Immature natural killer cell (primary cell): ENCODE results near the gene SEMA7A. TPM values are rescaled to one million over a fixed set of nuclear protein-coding genes. Genes with fewer than 3 reads are reported as not detected.
A peak's percentile ranks its signal among the peaks of the same experiment; 100 is the strongest.
"Not testable (repeated sequence)": the region's sequence is repeated elsewhere in the genome, so short reads cannot be mapped to it uniquely, and the experiment has no call there.

Source experiments
- DNase-seq, 3 donors: peaks; one replicate each; pipeline ENCODE4 v3.0.0; 2022; ENCODE audit warnings: mixed read lengths in 1 of 3
- H3K27ac Mint-ChIP-seq, 6 donors: one replicate each; pipeline ENCODE4 v1.8.0; 2020; ENCODE audit warnings: mixed read lengths in 6 of 6, mild to moderate bottlenecking in 5 of 6, inconsistent platforms in 4 of 6, moderate library complexity in 3 of 6
- H3K27me3 Mint-ChIP-seq, 3 donors: one replicate each; pipeline ENCODE4 v1.8.0; 2020 to 2021; ENCODE audit warnings: low read depth in 3 of 3, mild to moderate bottlenecking in 3 of 3, mixed read lengths in 3 of 3, moderate library complexity in 3 of 3, inconsistent platforms in 1 of 3
- H3K36me3 Mint-ChIP-seq, 3 donors: one replicate each; pipeline ENCODE4 v1.8.0; 2020; ENCODE audit warnings: mixed read lengths in 3 of 3, inconsistent platforms in 2 of 3, mild to moderate bottlenecking in 2 of 3
- H3K4me1 Mint-ChIP-seq, 2 donors: one replicate each; pipeline ENCODE4 v1.8.0; 2020; ENCODE audit warnings: inconsistent platforms in 2 of 2, mild to moderate bottlenecking in 2 of 2, mixed read lengths in 2 of 2, moderate library complexity in 1 of 2
- H3K4me3 Mint-ChIP-seq, 5 donors: one replicate each; pipeline ENCODE4 v1.8.0; 2020; ENCODE audit warnings: mild to moderate bottlenecking in 5 of 5, mixed read lengths in 5 of 5, inconsistent platforms in 3 of 5, moderate library complexity in 3 of 5
- H3K9me3 Mint-ChIP-seq, 6 donors: one replicate each; pipeline ENCODE4 v1.8.0; 2020; ENCODE audit warnings: mild to moderate bottlenecking in 6 of 6, mixed read lengths in 6 of 6, inconsistent platforms in 4 of 6, moderate library complexity in 3 of 6
- polyA plus RNA-seq, 3 donors: library from polyadenylated mRNA; unstranded; fragments of 300-500 nt; fragmentation: Illumina TruSeq; gene quantifications; one replicate each; pipeline ENCODE4 v1.2.3, GENCODE V29; 2021

Gene SEMA7A, protein sequence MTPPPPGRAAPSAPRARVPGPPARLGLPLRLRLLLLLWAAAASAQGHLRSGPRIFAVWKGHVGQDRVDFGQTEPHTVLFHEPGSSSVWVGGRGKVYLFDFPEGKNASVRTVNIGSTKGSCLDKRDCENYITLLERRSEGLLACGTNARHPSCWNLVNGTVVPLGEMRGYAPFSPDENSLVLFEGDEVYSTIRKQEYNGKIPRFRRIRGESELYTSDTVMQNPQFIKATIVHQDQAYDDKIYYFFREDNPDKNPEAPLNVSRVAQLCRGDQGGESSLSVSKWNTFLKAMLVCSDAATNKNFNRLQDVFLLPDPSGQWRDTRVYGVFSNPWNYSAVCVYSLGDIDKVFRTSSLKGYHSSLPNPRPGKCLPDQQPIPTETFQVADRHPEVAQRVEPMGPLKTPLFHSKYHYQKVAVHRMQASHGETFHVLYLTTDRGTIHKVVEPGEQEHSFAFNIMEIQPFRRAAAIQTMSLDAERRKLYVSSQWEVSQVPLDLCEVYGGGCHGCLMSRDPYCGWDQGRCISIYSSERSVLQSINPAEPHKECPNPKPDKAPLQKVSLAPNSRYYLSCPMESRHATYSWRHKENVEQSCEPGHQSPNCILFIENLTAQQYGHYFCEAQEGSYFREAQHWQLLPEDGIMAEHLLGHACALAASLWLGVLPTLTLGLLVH
- 1 to 10 TPM in 1 of 3 donors, under 1 TPM in 1, not detected in 1; 0.90 to 3.7 TPM for polyA plus RNA-seq

DNA sequence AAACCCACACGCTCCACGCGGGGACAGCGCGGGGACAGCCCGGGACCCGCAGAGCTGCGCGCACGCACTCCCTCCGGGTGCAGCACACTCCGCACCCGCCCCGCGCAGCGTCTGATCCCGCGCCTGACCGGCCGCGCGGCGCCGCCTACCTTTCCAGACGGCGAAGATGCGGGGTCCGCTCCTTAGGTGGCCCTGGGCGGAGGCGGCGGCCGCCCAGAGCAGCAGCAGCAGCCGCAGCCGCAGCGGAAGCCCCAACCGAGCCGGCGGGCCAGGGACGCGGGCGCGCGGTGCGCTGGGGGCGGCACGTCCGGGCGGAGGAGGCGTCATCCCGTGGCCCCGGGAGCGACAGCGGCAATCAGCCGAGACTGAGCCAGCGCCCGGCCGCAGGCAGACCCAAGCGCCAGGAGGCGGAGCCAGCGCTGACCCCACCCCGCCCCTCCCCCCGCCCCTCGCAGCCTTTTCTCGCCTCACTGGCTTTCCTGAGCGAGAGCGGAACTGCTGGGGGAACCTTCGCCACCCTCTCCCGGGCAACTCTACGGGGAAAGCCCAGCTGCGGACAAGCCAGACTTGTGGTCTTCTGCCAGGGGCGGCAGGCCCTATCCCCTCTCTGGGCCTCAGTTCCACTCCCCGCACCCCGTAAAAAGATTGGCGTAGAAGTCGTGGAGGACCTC, at the start of gene SEMA7A:
Gene SEMA7A (minus strand): TSS at position 367 of the 671 bp plus-strand sequence. CDS start 40 bp downstream, at position 327.
- peak; percentile 80 to 84 (median 83) for DNase-seq
- Mint-ChIP-seq H3K4me1 (peaks cover 31 to 56% of the 10 kb centered on the region in 2 donors), H3K36me3 (no peaks in the 10 kb centered on the region), H3K4me3 (peak within 1 kb of the TSS; percentile 79 to 87 (median 84)), H3K27me3 (peaks cover 0 to 2% (median 2%) of the 10 kb centered on the region in 3 donors), H3K9me3 (no peaks in the 10 kb centered on the region), H3K27ac (peak within 1 kb of the TSS; percentile 76 to 87 (median 82))

- Mint-ChIP-seq H3K4me3 (no peak overlapping the region), H3K27ac (no peak overlapping the region), H3K4me1 (peaks cover under 1 to 7% of the 10 kb centered on the region in 2 donors)
Observed at GRCh38 chr15:74482661-74483060, 48.9 kb upstream of the SEMA7A start.

DNA sequence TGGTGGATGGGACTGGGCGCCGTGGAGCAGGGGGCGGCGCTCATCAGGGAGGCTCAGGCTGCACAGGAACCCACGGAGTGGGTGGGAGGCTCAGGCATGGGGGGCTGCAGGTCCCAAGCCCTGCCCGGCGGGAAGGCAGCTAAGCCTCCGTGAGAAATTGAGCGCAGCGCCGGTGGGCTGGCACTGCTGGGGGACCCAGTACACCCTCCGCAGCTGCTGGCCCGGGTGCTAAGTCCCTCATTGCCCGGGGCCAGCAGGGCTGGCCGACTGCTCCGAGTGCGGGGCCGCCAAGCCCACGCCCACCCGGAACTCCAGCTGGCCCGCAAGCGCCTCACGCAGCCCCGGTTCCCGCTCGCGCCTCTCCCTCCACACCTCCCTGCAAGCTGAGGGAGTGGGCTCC, 46.6 kb upstream of the SEMA7A start:
- not testable (repeated sequence) for H3K27ac Mint-ChIP-seq, H3K4me1 Mint-ChIP-seq, DNase-seq, H3K9me3 Mint-ChIP-seq, H3K4me3 Mint-ChIP-seq, H3K27me3 Mint-ChIP-seq
- peaks cover 9 to 43% (median 11%) of the 10 kb centered on the region in 3 donors for H3K36me3 Mint-ChIP-seq

More at GRCh38 chr15:74482661-74483060, 48.9 kb upstream of the SEMA7A start:
- no peaks in the 10 kb centered on the region for H3K9me3 Mint-ChIP-seq
- peaks cover 0 to 1% (median 0%) of the 10 kb centered on the region in 3 donors for H3K27me3 Mint-ChIP-seq
- peaks cover 9 to 28% (median 10%) of the 10 kb centered on the region in 3 donors for H3K36me3 Mint-ChIP-seq
- DNase-seq: no peak

DNA sequence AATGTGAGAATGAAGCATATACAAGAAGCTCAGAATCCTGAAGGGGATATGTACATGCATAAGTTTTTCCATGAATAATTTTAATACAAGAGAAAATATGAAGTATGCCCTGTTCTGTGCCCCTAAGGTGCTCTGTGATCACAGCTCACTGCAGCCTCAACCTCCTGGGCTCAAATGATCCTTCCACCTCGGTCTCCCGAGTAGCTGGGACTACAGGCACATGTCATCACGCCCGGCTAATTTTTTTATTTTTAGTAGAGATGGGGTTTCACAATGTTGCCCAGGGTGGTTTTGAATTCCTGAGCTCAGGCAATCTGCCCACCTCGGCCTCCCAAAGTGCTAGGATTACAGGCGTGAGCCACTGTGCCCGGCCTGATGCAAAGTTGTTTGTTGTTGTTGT, 37.9 kb upstream of the SEMA7A start:
- not testable (repeated sequence) for H3K9me3 Mint-ChIP-seq, H3K4me1 Mint-ChIP-seq, H3K4me3 Mint-ChIP-seq, H3K27me3 Mint-ChIP-seq, H3K27ac Mint-ChIP-seq, DNase-seq
- peaks cover 19 to 41% (median 21%) of the 10 kb centered on the region in 3 donors for H3K36me3 Mint-ChIP-seq

DNA sequence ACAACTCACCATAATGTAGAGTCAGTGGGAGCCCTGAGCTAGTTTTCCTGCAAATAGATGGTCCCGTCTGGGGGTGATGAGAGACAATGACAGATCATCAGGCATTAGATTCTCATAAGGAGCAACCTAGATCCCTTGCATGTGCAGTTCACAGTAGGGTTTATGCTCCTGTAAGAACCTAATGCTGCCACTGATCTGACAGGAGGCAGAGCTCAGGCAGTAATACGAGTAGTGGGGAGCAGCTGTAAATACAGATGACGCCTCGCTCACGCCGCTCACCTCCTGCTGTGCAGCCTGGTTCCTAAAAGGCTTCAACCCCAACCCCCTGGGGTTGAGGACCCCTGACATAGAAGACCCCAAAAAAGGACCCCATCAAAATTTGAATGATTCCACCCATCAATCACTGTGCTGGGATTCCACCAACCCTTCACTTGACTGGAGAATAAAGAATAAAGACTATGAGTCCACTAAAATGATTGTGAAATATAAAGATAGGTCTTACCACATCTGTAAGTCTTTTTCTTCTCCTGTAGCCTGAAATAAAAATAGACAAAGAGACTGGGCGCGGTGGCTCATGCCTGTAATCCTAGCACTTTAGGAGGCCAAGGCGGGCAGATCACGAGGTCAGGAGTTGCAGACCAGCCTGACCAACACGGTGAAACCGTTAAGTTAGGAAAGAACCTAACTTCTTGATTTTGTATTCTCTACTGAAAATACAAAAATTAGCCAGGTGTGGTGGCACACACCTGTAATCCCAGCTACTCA, 37.1 kb upstream of the SEMA7A start:
- Mint-ChIP-seq H3K4me1 (no peaks in the 10 kb centered on the region), H3K4me3 (no peak overlapping the region), H3K9me3 (no peaks in the 10 kb centered on the region), H3K27me3 (no peaks in the 10 kb centered on the region), H3K36me3 (peaks cover 19 to 33% (median 24%) of the 10 kb centered on the region in 3 donors), H3K27ac (no peak overlapping the region)
- DNase-seq: no peak

DNA sequence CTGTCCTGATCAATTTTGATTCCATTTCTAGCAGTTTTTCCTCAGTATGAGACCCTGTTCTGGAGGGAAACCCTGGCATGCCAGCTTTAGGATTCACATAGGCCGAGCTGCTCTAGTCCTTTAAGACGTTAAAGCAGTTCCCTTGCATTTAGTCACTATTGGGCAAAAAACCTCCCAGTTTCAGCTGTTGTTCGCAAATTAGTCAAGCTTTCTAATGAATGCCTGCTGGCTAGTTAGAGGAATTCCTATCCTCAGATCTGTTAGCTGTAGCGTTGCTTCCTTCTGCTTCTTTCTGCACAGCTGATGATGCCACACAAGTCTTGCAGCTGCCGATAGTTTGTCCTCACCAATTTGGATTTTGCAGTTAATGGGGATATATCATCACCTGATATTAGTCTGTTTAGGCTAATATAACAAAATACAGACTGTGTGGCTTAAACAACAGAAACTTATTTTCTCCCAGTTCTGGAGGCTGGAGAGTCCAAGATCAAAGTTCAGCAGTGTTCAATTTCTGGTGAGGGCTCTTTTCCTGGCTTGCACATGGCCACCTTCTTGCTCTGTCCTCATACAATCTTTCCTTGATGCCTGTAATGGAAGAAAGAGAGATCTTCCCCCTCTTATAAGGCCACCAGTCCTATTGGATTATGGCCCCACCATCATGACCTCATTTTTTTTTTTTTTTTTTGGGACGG, 34.7 kb upstream of the SEMA7A start:
- H3K4me1 Mint-ChIP-seq: peaks cover 4 to 14% of the 10 kb centered on the region in 2 donors
- H3K36me3 Mint-ChIP-seq: peaks cover 12 to 23% (median 17%) of the 10 kb centered on the region in 3 donors
- H3K27ac Mint-ChIP-seq: no peak overlapping the region
- no peaks in the 10 kb centered on the region for H3K27me3 Mint-ChIP-seq
- H3K9me3 Mint-ChIP-seq: no peaks in the 10 kb centered on the region
- no peak overlapping the region for H3K4me3 Mint-ChIP-seq
- no peak for DNase-seq

DNA sequence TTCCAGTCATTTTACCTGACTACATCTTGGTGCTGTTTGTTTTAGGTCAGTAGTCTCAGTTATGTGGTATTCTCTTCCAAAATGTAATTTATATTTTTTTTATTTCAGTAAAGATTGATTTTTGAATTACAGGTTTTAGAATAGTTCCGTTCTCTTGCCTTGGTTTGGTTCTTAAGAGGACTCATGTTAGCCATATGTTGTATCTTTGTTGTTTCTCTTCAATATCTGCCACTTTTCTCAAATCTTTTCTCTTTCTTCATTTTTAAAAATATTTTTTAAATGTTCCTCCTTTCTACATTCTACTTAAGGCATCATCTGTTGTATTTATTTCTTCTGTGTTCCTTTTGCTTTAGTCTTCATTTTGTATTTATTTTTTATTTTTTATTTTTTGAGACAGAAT, 32.8 kb upstream of the SEMA7A start:
- H3K27ac Mint-ChIP-seq: no peak overlapping the region
- no peak overlapping the region for H3K4me3 Mint-ChIP-seq
- DNase-seq: no peak
- H3K4me1 Mint-ChIP-seq: peaks cover 14 to 33% of the 10 kb centered on the region in 2 donors
- H3K9me3 Mint-ChIP-seq: no peaks in the 10 kb centered on the region
- peaks cover 8 to 13% (median 9%) of the 10 kb centered on the region in 3 donors for H3K36me3 Mint-ChIP-seq
- no peaks in the 10 kb centered on the region for H3K27me3 Mint-ChIP-seq

- Mint-ChIP-seq H3K27me3 (no peaks in the 10 kb centered on the region), H3K27ac (no peak overlapping the region), H3K36me3 (peaks cover 4 to 14% (median 10%) of the 10 kb centered on the region in 3 donors), H3K9me3 (no peaks in the 10 kb centered on the region), H3K4me1 (peaks cover 28 to 50% of the 10 kb centered on the region in 2 donors), H3K4me3 (no peak overlapping the region)
- DNase-seq: no peak
Observed at GRCh38 chr15:74464897-74465296, 31.1 kb upstream of the SEMA7A start.

GRCh38 chr15:74464216-74464615, 30.5 kb upstream of the SEMA7A start:
- Mint-ChIP-seq H3K36me3 (peaks cover 3 to 14% (median 10%) of the 10 kb centered on the region in 3 donors), H3K4me1 (peaks cover 28 to 50% of the 10 kb centered on the region in 2 donors), H3K27ac (no peak overlapping the region), H3K27me3 (no peaks in the 10 kb centered on the region), H3K4me3 (no peak overlapping the region), H3K9me3 (no peaks in the 10 kb centered on the region)
- DNase-seq: no peak

DNA sequence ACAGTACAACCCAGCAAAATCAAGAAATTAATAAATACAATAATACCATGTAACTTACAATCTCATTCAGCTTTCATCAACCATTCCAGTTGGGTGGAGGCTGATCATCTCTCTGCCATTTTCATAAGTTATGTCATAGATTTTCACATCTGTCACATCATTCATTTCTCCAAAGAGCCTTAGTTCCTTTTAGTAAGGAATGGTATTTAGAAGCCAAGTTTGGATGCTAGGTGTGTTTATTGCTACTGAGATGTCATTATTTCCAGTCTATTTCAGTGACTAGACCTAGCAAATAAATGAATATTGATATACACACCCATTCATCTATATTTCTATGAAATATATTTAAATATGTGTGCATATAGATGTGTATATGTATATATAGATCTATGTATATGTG, 29.9 kb upstream of the SEMA7A start:
- Mint-ChIP-seq H3K4me3 (peak overlapping the region in 3 of 5 donors; percentile 20 to 67 (median 22)), H3K36me3 (peaks cover 3 to 14% (median 7%) of the 10 kb centered on the region in 3 donors), H3K4me1 (peaks cover 32 to 54% of the 10 kb centered on the region in 2 donors), H3K27ac (peak overlapping the region in 1 of 6 donors; percentile 41), H3K27me3 (no peaks in the 10 kb centered on the region), H3K9me3 (no peaks in the 10 kb centered on the region)
- no peak for DNase-seq

DNA sequence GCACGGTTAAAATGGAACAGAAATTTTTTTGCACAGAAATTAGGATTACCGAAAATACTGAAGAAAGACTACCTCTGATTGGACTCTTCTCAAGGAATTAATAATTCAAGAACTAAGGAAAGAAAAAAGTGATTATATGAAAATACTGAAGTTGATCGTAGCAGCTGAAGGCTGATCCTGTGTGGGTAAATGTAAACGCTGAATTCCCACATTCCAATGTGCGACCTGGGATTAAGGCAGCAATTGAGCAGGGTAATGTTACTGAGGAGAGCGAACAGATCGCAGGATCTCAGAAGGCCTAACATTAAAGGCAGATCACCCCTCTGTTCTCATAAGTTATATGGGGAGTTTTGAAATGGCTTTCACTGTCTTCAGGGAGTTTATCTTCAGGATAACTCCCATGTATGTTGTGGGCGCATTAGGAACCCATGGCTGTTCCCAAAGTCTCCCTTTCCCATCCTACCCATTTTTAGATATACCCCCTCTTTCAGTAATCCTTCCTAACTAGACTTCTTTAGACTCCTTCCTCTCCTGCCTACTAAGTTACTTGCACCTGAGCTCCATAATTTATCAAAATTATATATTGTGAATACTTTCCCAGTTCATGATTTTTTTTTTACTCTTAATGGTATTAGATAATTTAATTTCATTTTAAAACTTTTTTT, 28.2 kb upstream of the SEMA7A start:
- Mint-ChIP-seq H3K36me3 (peaks cover 0 to 14% (median 6%) of the 10 kb centered on the region in 3 donors), H3K9me3 (no peaks in the 10 kb centered on the region), H3K4me1 (peaks cover 36 to 59% of the 10 kb centered on the region in 2 donors), H3K27me3 (peaks cover 0 to 3% (median 0%) of the 10 kb centered on the region in 3 donors), H3K27ac (peak overlapping the region; percentile 86 to 95 (median 89)), H3K4me3 (peak overlapping the region; percentile 90 to 94 (median 93))
- DNase-seq: no peak
